SU-DHL-6 (cell line): ENCODE results near the gene DOK4.

ENCODE experiments used
- H2AFZ ChIP-seq: fragments of 200-600 bp; sonication (generic); 2 replicates; pipeline ENCODE4 v1.6.1; 2014; ENCODE audit warnings: low read depth, mild to moderate bottlenecking, moderate library complexity, mixed read lengths, antibody characterized with exemption, low read length; ENCODE audit not compliant: severe bottlenecking
- H3F3A ChIP-seq: fragments of 200-600 bp; shearing (Covaris generic); 2 replicates; pipeline ENCODE4 v1.6.0; 2016; ENCODE audit warnings: antibody characterized with exemption, mild to moderate bottlenecking; ENCODE audit not compliant: insufficient read depth
- H3K27ac ChIP-seq: fragments of 200-600 bp; sonication (generic); 2 replicates; pipeline ENCODE4 v1.5.1; 2016; ENCODE audit warnings: low read depth, mild to moderate bottlenecking, low read length, moderate library complexity, mixed read lengths
- H3K27me3 ChIP-seq: fragments of 200-600 bp; sonication (generic), shearing (Covaris generic); 2 replicates; pipeline ENCODE4 v1.6.0; 2014; ENCODE audit warnings: mild to moderate bottlenecking, low read length
- H3K36me3 ChIP-seq: fragments of 200-600 bp; sonication (generic); 2 replicates; pipeline ENCODE4 v1.6.1; 2014; ENCODE audit warnings: mild to moderate bottlenecking, low read length, mixed read lengths
- H3K4me2 ChIP-seq: fragments of 300-600, 200-600 bp; shearing (Covaris generic), sonication (generic); 2 replicates; pipeline ENCODE4 v1.6.0; 2014; ENCODE audit warnings: low read length, low read depth, mild to moderate bottlenecking; ENCODE audit not compliant: poor library complexity, severe bottlenecking
- H3K4me3 ChIP-seq: fragments of 200-600 bp; sonication (generic); 2 replicates; pipeline ENCODE4 v1.5.1; 2014; ENCODE audit warnings: antibody characterized with exemption, low read length, mild to moderate bottlenecking, mixed read lengths; ENCODE audit not compliant: insufficient read depth, poor library complexity, severe bottlenecking
- H3K79me2 ChIP-seq: fragments of 200-600 bp; sonication (generic); 2 replicates; pipeline ENCODE4 v1.6.1; 2014; ENCODE audit warnings: mild to moderate bottlenecking, low read length, moderate library complexity; ENCODE audit not compliant: insufficient read depth
- H3K9ac ChIP-seq: fragments of 200-600 bp; sonication (generic); 2 replicates; pipeline ENCODE4 v1.7.0; 2014; ENCODE audit warnings: mild to moderate bottlenecking, low read length
- H3K9me2 ChIP-seq: fragments of 200-600 bp; sonication (generic); replicated peaks from 2 replicates; pipeline ENCODE4 v1.6.1; 2014; ENCODE audit warnings: low read length; ENCODE audit not compliant: insufficient read depth
- H3K9me3 ChIP-seq: fragments of 200-600 bp; sonication (generic); 2 replicates; pipeline ENCODE4 v1.6.1; 2014; ENCODE audit warnings: low read length, mixed read lengths; ENCODE audit not compliant: insufficient read depth
- H4K20me1 ChIP-seq: fragments of 200-600 bp; sonication (generic); 2 replicates; pipeline ENCODE4 v1.6.1; 2014; ENCODE audit warnings: low read depth, mild to moderate bottlenecking, antibody characterized with exemption, low read length, moderate library complexity, mixed read lengths
- EZH2phosphoT487 ChIP-seq: fragments of 200-600 bp; sonication (generic), shearing (Covaris generic); conservative IDR thresholded peaks from 2 replicates; pipeline ENCODE4 v1.6.1; 2018; ENCODE audit warnings: mild to moderate bottlenecking, antibody characterized with exemption, low read length, moderate library complexity, mixed read lengths
- TF ChIP-seq, protein P1 (sequence below): fragments of 200-600 bp; sonication (generic); IDR thresholded peaks from one replicate; pipeline ENCODE4 v1.5.1; 2017; ENCODE audit warnings: antibody characterized with exemption, mild to moderate bottlenecking, low read length, moderate library complexity; ENCODE audit not compliant: insufficient read depth, poor library complexity, severe bottlenecking

Gene DOK4

DNA sequence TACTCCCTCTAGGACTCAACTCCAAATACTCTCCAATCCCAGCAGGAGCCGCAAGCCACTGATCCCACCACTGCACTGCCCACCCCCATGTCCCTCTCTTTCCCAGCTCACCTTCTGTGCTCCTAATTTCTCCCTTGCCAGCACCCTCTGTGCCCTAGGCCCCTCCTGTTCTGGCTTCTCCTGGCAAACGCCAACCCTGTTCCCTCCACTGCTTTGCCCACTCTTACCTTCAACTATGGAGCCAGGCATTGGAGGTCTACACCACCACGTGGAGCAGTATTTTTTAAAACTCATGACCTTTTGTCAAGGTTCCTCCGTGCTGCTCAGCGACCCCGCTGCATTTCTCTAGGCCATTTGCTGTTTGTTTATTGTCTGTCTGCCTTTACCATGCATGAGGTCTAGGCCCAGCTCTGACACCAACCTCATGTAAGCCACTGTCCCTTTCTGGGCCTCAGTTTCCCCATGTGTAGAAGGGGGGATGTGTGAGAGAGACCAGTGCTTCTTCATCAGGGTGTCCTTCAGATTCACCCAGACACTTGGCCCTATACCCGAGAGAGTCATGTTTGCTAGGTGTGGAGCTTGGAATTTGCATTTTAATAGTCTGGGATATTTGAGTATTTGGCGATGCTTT lies 45.5 kb upstream of the DOK4 start:
- H3K36me3 ChIP-seq, result no peaks in the 10 kb centered on the region
- H3K9me3 ChIP-seq, result no peaks in the 10 kb centered on the region
- no peak overlapping the region for H3K4me3 ChIP-seq
- no peak overlapping the region for H3K27ac ChIP-seq
- no peak overlapping the region for H3K9ac ChIP-seq
- H3K27me3 ChIP-seq, result no peaks in the 10 kb centered on the region
- H3K4me2 ChIP-seq, result no peak overlapping the region
- H3K79me2 ChIP-seq, result no peaks in the 10 kb centered on the region
- TF ChIP-seq, protein P1, sequence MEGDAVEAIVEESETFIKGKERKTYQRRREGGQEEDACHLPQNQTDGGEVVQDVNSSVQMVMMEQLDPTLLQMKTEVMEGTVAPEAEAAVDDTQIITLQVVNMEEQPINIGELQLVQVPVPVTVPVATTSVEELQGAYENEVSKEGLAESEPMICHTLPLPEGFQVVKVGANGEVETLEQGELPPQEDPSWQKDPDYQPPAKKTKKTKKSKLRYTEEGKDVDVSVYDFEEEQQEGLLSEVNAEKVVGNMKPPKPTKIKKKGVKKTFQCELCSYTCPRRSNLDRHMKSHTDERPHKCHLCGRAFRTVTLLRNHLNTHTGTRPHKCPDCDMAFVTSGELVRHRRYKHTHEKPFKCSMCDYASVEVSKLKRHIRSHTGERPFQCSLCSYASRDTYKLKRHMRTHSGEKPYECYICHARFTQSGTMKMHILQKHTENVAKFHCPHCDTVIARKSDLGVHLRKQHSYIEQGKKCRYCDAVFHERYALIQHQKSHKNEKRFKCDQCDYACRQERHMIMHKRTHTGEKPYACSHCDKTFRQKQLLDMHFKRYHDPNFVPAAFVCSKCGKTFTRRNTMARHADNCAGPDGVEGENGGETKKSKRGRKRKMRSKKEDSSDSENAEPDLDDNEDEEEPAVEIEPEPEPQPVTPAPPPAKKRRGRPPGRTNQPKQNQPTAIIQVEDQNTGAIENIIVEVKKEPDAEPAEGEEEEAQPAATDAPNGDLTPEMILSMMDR, result no peak
- no peak for TF ChIP-seq EZH2phosphoT487
- H3K9me2 ChIP-seq, result no peaks in the 10 kb centered on the region
- no peaks in the 10 kb centered on the region for H4K20me1 ChIP-seq
- no peaks in the 10 kb centered on the region for H3F3A ChIP-seq
- no peak overlapping the region for H2AFZ ChIP-seq

GRCh38 chr16:57531253-57531575 lies 44.9 kb upstream of the DOK4 start:
- Histone ChIP-seq H3K9me3 (no peaks in the 10 kb centered on the region), H3K4me3 (no peak overlapping the region), H4K20me1 (no peaks in the 10 kb centered on the region), H3K36me3 (no peaks in the 10 kb centered on the region), H3K9ac (no peak overlapping the region), H3K4me2 (no peak overlapping the region), H3K79me2 (no peaks in the 10 kb centered on the region), H2AFZ (no peak overlapping the region), H3K27me3 (no peaks in the 10 kb centered on the region), H3K27ac (no peak overlapping the region), H3F3A (no peaks in the 10 kb centered on the region), H3K9me2 (no peaks in the 10 kb centered on the region)
- TF ChIP-seq, protein P1, result no peak
- TF ChIP-seq EZH2phosphoT487, result no peak

DNA sequence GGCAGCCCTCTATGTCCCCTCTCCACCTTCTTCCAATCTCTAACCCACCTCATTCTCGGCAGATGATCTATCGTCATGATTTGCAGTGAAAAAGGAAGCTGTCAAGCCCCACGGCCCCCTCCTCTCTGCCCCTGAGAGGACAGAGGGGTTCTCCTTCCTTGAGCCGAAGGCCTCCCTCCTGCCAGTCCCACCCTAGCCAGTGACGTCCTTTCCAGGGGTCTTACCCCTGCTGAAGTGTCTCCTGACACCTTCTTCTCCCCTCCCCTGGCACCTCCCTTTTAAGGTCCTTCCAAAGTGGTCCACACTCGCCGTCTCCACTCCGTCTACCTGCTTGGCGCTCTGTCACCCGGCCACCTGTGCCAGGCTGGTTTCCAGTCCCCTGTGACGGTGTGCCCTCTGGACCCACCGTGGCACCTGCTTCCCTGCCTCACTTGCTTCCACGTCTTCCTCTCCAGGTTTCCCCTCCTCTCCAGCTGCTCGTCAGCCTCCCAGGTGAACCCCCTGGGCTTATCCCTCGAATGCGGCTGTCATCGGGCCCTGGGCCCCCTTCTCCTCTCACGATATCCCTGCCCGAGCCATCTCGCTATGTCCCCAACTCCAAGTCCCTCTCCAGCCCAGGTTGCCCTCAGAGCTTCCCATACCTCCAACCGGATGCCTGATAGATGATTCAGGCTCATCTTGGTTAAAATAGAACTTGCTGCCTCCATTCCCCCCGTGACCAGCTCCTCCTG lies 44.4 kb upstream of the DOK4 start:
- no peak for TF ChIP-seq EZH2phosphoT487
- TF ChIP-seq, protein P1, result no peak
- Histone ChIP-seq H3K4me3 (no peak overlapping the region), H3F3A (no peaks in the 10 kb centered on the region), H3K27me3 (no peaks in the 10 kb centered on the region), H3K36me3 (no peaks in the 10 kb centered on the region), H3K27ac (no peak overlapping the region), H3K79me2 (no peaks in the 10 kb centered on the region), H3K9me3 (no peaks in the 10 kb centered on the region), H4K20me1 (no peaks in the 10 kb centered on the region), H3K9me2 (no peaks in the 10 kb centered on the region), H3K9ac (no peak overlapping the region), H3K4me2 (no peak overlapping the region), H2AFZ (no peak overlapping the region)
